ENCODE results near the gene SLC22A15.

Gene SLC22A15

DNA sequence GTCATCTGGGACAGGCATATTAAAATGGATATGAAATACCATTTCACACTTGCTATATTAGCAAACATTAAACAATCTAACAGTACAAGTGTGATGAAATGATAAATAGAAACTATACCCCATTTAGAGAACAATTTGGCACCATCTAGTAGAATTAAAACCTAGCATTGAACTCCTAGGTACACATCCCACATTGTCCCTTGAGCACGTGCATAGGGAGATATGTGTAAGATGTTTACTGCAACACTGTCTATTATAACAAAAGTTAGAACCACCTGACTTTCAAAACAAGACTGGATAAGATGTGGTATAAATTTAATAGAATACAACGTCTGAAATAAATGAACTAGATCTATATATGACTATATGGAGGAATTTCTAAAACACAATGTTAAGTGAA lies 3.8 kb downstream of the SLC22A15 start:
- in situ Hi-C loops (cut with MboI; ENCODE audit: low sequenced_read_pairs): loop anchor here (25.0 kb wide), 1 partner anchor 168 kb away; no protein-coding TSS in a partner anchor

DNA sequence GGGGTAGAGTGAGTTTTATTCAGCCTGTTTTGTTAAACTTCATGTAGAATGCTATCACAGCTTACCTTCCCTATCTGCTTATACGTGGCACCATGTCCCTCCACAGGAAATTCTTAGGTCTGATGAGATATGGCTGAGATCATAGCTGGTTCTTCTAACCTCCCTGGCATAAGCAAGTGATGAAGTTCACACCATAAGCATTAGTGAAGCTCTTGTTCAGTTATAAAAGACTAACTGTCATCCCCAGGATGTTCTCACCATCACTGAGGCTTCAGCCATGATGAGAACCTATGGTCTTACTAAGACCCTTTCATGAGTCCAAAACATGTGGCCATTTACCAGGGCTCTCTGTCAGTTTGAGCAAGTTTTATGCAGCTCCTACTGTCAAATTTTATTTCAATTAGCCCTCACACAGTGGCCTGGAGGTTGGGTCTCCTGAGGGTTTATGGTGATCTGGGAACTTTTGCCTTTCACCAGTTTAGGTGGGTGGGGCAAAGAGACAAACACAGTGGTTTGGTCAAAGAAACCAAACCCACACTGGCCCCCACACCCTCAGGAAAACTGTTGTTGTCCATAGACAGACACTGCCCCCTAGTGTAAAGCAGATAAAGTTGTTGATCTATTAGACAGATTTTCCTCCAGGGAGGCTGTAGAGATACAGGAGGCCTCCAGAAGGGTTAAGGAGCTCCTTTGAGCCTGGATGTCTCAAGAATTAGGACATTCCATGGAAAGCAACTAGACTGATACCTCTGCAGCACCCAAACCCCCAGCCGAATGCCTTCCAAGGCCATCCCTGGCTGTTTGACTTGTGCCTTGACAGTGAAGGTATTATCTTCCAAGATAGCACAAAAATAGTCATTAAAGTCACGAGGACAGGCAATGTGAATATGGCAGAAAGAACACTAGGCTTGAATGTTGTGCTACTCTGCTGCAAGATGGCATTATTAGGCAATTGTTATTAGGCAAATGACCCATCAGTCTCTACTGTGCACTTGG lies 5.0 kb downstream of the SLC22A15 start:
- in situ Hi-C loops (cut with MboI; ENCODE audit: low sequenced_read_pairs): loop anchor here (25.0 kb wide), 1 partner anchor 169 kb away; no protein-coding TSS in a partner anchor

- in situ Hi-C loops (cut with MboI; ENCODE audit: low sequenced_read_pairs): loop anchor here (25.0 kb wide), 1 partner anchor 170 kb away; no protein-coding TSS in a partner anchor
Measured at GRCh38 chr1:115982400-115982799, 6.1 kb downstream of the SLC22A15 start.

GRCh38 chr1:115983584-115983983 lies 7.3 kb downstream of the SLC22A15 start:
- in situ Hi-C loops (cut with MboI; ENCODE audit: low sequenced_read_pairs): loop anchor here (25.0 kb wide), 1 partner anchor 171 kb away; no protein-coding TSS in a partner anchor

DNA sequence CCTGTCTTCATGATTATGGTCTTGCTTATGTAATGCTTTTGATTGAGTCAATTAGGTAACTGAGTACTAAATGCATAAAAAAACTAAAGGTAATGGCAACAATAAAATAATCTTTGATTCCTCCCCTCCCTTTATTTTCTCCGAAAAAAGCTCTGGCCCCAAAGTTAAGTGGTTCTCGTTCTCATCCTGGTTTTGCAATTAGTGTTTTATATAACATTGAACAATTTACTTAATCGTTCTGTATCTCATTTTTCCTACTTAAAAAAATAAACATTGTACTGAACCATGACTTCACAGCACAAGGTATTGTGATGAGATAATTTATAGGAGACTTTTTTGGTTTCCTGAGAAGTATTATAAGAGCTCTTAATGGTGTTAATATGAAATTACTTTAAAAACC lies 11.3 kb downstream of the SLC22A15 start:
- in situ Hi-C loops (cut with MboI; ENCODE audit: low sequenced_read_pairs): loop anchor here (25.0 kb wide), 1 partner anchor 175 kb away; no protein-coding TSS in a partner anchor

- in situ Hi-C loops (cut with MboI; ENCODE audit: low sequenced_read_pairs): loop anchor here (25.0 kb wide), 1 partner anchor 177 kb away; no protein-coding TSS in a partner anchor
Measured at GRCh38 chr1:115988953-115989352, 12.6 kb downstream of the SLC22A15 start.

- in situ Hi-C loops (cut with MboI; ENCODE audit: low sequenced_read_pairs): loop anchor here (25.0 kb wide), 1 partner anchor 177 kb away; no protein-coding TSS in a partner anchor
Measured at GRCh38 chr1:115989699-115990098, 13.4 kb downstream of the SLC22A15 start.

DNA sequence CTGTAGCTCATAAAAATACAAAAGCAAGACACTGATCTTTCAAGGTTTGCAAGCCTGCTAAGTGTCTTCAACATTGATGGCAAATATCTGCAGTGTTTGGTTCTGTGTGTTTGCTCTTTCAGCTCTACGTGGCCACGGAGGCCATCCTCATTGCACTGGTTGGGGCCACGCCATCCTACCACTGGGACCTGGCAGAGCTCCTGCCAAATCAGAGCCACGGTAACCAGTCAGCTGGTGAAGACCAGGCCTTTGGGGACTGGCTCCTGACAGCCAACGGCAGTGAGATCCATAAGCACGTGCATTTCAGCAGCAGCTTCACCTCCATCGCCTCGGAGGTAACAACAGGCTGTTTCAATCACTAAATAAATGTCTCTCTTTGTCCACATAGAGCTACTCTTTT lies 15.6 kb downstream of the SLC22A15 start:
- in situ Hi-C loops (cut with MboI; ENCODE audit: low sequenced_read_pairs): loop anchor here (25.0 kb wide), 1 partner anchor 180 kb away; no protein-coding TSS in a partner anchor

DNA sequence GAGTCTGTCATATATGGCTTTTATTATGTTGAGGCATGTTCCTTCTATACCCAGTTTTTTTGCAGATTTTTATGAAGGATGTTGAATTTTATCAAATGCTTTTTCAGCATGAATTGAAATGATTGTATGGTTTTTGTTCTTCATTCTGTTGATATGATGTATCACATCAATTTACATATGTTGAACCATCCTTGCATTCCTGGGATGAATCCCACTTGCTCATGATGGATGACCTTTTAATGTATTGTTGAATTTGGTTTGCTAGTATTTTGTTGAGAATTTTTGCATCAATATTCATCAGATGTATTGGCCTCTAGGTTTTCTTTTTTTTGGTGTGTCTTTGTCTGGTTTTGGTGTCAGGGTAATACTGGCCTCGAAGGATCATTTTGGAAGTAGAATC lies 21.6 kb downstream of the SLC22A15 start:
- in situ Hi-C loops (cut with MboI; ENCODE audit: low sequenced_read_pairs): loop anchor here (25.0 kb wide), 1 partner anchor 186 kb away; no protein-coding TSS in a partner anchor

- in situ Hi-C loops (cut with MboI; ENCODE audit: low sequenced_read_pairs): no loop called here
Measured at GRCh38 chr1:116001739-116002487, 25.6 kb downstream of the SLC22A15 start.

- in situ Hi-C loops (cut with MboI; ENCODE audit: low sequenced_read_pairs): no loop called here
Measured at GRCh38 chr1:116002781-116003420, 26.6 kb downstream of the SLC22A15 start.

GRCh38 chr1:116003823-116004222 lies 27.5 kb downstream of the SLC22A15 start:
- in situ Hi-C loops (cut with MboI; ENCODE audit: low sequenced_read_pairs): no loop called here

GRCh38 chr1:116006486-116006964 lies 30.2 kb downstream of the SLC22A15 start:
- in situ Hi-C loops (cut with MboI; ENCODE audit: low sequenced_read_pairs): no loop called here

DNA sequence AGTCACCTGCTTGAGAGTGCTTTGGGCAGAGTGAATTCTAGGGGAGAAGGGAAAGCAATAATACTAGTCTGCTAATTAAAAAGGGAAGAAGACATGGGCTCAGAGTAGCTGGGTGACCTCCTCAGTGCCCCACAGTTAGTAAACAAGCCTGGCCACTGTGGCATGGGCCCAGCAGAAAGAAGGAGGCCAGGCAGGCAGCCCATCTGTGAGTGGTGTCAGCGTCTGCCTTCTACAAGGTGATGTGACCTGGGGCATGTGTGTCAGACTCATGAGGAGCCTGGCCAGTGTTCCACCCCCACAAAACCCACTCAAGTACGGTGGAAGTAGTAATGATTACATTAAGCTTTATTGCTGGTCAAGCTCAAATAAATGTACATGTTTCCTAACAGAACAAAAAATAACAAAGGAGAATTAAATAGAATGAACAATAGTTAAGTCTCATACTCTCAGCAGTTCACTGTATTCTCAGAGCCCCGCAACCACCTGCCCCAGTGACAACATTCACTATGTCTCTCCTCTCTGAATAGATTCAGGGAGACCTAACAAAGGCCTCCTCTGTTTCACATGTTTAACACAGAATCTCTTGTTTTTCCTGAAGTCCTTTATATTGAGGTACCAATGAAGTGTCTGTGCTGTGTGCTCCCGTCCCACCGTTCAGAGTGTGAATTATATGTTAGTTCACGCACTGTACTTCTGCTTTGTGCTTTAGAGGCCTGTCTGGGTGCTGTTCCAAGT lies 32.5 kb downstream of the SLC22A15 start:
- in situ Hi-C loops (cut with MboI; ENCODE audit: low sequenced_read_pairs): no loop called here

DNA sequence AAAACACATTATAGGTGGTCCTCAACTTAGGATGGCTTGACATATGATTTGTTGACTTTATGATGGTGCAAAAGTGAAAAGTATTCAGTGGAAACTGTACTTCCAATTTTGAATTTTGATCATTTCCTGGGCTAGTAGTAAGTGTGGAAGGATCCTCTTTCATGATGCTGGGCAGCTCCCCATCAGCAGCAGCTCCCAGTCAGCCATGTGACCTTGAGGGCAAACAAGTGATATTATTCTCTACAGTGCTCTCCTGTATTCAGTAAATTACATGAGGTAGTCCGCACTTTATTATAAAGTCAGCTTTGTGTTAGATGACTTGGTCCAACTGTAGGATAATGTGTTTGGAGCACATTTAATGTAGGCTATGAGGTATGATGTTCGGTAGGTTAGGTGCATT lies 36.4 kb downstream of the SLC22A15 start:
- in situ Hi-C loops (cut with MboI; ENCODE audit: low sequenced_read_pairs): no loop called here

DNA sequence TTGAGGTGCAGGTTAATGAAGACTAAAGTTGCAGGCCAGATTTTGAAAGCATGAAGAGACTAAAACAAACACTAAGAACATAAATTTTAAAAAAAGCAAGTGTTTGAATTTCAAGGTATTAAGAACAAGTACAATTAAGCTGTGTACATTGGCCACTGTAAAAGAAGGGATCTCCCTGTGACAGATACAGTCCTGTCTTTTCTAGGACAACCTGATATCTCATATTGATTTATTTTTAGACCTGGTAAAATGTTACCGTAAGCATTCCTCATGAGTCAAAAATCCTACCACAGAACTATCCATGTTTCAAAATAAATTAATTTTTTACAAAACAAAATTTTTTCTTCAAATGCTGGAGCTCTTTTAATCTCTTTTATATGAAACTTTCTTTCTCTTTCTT lies 39.4 kb downstream of the SLC22A15 start:
- in situ Hi-C loops (cut with MboI; ENCODE audit: low sequenced_read_pairs): no loop called here

GRCh38 chr1:116018007-116018406 lies 41.7 kb downstream of the SLC22A15 start:
- in situ Hi-C loops (cut with MboI; ENCODE audit: low sequenced_read_pairs): no loop called here

DNA sequence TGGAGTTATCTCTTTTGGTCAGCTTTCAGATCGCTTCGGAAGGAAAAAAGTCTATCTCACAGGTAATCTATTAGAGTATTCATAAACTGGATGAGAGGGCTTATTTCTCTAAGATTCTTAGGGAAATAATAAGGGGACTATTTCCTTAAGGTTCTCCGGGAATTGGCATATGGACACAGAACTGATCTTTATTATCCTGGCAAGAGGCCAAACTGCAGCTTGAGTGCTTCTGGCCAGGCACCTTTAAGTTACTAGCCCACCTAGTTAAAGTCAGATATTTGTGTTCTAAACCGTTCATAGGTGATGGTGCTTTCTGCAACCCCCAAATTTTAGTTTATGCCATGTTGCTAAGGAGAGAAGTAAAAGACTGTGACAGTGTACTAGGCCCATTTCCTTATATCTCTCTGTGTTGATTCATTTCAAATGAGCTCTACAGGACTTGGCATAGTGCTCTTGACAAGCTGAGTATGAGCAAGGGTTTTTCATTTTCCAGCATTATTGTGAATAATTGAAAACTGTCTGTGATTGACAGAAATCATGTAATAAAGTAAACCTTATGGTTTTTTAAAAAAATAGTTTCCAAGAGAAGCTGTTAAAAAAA lies 43.4 kb downstream of the SLC22A15 start:
- in situ Hi-C loops (cut with MboI; ENCODE audit: low sequenced_read_pairs): no loop called here

DNA sequence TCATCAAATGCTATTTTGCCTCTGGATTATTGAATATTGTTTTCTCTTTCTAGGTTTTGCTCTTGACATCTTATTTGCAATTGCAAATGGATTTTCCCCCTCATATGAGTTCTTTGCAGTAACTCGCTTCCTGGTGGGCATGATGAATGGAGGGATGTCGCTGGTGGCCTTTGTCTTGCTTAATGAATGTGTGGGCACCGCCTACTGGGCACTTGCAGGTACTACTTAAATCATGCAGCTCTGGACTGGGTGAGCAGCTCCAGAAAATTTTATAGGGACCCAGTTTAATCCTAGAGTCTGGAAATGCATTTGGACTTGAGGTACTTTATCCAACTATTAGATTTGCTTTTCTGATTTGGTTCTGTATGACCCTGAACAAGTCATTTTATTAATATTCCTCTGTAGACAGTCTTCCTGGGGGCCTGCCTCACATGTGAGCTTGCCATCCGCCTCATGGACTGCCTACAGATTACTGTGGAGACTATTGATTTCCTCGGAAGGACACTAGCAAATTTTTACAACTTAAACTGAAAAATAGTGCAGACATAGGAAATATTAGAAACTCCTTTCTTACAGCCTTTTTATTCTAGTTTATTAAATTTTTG lies 44.5 kb downstream of the SLC22A15 start:
- in situ Hi-C loops (cut with MboI; ENCODE audit: low sequenced_read_pairs): no loop called here

Measured in HL-60/S4 treated with phorbol 12-myristate 13-acetate at 8.2 ng/mL for 4 days and 3 days (cell line).